Measurements from ENCODE around the gene SH2D7.

- TF ChIP-seq CTCF (optimal IDR thresholded peaks at IDR 0.05 in 1 of 3, IDR thresholded peaks at IDR 0.05 in 1 of 3, conservative IDR thresholded peaks at IDR 0.05 in 1 of 3; ENCODE audit: extremely low read depth in 1 of 3, insufficient read depth in 2 of 3, low read length in 3 of 3): no peak
- no peak for TF ChIP-seq EZH2 (IDR thresholded peaks at IDR 0.05; ENCODE audit: low read length)
Measured at GRCh38 chr15:78120523-78120922, 28.2 kb downstream of the SH2D7 start.

All from keratinocyte (primary cell).